ENCODE measurements around the gene RNF166. TPM values are rescaled to one million over a fixed set of nuclear protein-coding genes. Genes with fewer than 3 reads are reported as not detected.
A peak's percentile ranks its signal among the peaks of the same experiment; 100 is the strongest.

Gene RNF166
- total and polyA plus RNA-seq, 4 experiments from 2014 or later, result 90.5 to 137 (median 111) TPM

- H3K4me1 Mint-ChIP-seq, result peaks cover 23 to 67% (median 46%) of the 10 kb centered on the region in 4 donors
- H3K36me3 Mint-ChIP-seq, result peaks cover 3 to 14% of the 10 kb centered on the region in 2 donors
- peaks cover 68% of the 10 kb centered on the region for H3K4me1 ChIP-seq (ENCODE audit: insufficient read depth, low read length)
Measured at GRCh38 chr16:88685156-88686061, 20.8 kb downstream of the RNF166 start.

GRCh38 chr16:88684569-88685155 is 21.5 kb downstream of the RNF166 start:
- Mint-ChIP-seq H3K4me3 (peak overlapping the region; percentile 81 to 89 (median 84)), H3K27ac (peak overlapping the region; percentile 10 to 96 (median 79)), H3K9me3 (no peaks in the 10 kb centered on the region), H3K4me1 (peaks cover 25 to 60% (median 43%) of the 10 kb centered on the region in 4 donors), H3K36me3 (peaks cover 3 to 16% of the 10 kb centered on the region in 2 donors), H3K27me3 (no peaks in the 10 kb centered on the region)
- Histone ChIP-seq H3K27ac (ENCODE audit: low read depth, low read length) (peak overlapping the region; percentile 68), H3K4me1 (ENCODE audit: insufficient read depth, low read length) (peaks cover 60% of the 10 kb centered on the region), H3K27me3 (ENCODE audit: insufficient read depth, low read length) (no peaks in the 10 kb centered on the region), H3K36me3 (ENCODE audit: insufficient read depth, low read length) (peaks cover 11% of the 10 kb centered on the region), H3K4me3 (ENCODE audit: low read length in 2 of 2) (peak overlapping the region in 1 of 2 donors; percentile 82), H3K9me3 (ENCODE audit: control insufficient read depth in 1 of 2, low read length in 2 of 2) (no peaks in the 10 kb centered on the region)
- intact Hi-C loops (cut with micrococcal nuclease), result loop anchor here (5.0 kb wide), 2 partner anchors 47 to 98 kb away; partner anchors contain the start of gene IL17C
- no peak for DNase-seq
- ChIA-PET CTCF (ENCODE audit: partially characterized antibody) (interaction anchor here (0.8 to 3.3 kb wide), 9 partner anchors 8 to 115 kb away, joined by 3 to 21 read pairs (median 5); partner anchors contain the start of gene ZC3H18), POLR2A (ENCODE audit: partially characterized antibody) (interaction anchor here (1.0 to 10.2 kb wide), 8 partner anchors 13 to 114 kb away, joined by 3 to 249 read pairs (median 5); partner anchors contain the start of genes CTU2, MVD, RNF166 and ZC3H18)

More at GRCh38 chr16:88685156-88686061, 20.8 kb downstream of the RNF166 start:
- peak overlapping the region; percentile 81 to 89 (median 84) for H3K4me3 Mint-ChIP-seq
- H3K27ac Mint-ChIP-seq, result peak overlapping the region; percentile 60 to 96 (median 79)
- peak overlapping the region; percentile 68 for H3K27ac ChIP-seq (ENCODE audit: low read depth, low read length)
- intact Hi-C loops (cut with micrococcal nuclease), result loop anchor here (1.0 to 5.0 kb wide), 6 partner anchors 16 to 97 kb away; partner anchors contain the start of genes CTU2, CYBA, IL17C and MVD
- H3K9me3 Mint-ChIP-seq, result no peaks in the 10 kb centered on the region
- H3K4me3 ChIP-seq (ENCODE audit: low read length in 2 of 2), result peak overlapping the region; percentile 82 to 90
- H3K27me3 Mint-ChIP-seq, result no peaks in the 10 kb centered on the region
- no peaks in the 10 kb centered on the region for H3K27me3 ChIP-seq (ENCODE audit: insufficient read depth, low read length)
- peaks cover 7% of the 10 kb centered on the region for H3K36me3 ChIP-seq (ENCODE audit: insufficient read depth, low read length)
- peak; percentile 48 to 74 (median 49) for DNase-seq
- no peaks in the 10 kb centered on the region for H3K9me3 ChIP-seq (ENCODE audit: control insufficient read depth in 1 of 2, low read length in 2 of 2)
- POLR2A ChIA-PET (ENCODE audit: partially characterized antibody), result interaction anchor here (1.0 to 10.2 kb wide), 11 partner anchors 12 to 115 kb away, joined by 3 to 249 read pairs (median 5); partner anchors contain the start of genes CTU2, MVD, RNF166 and ZC3H18
- CTCF ChIA-PET (ENCODE audit: partially characterized antibody), result interaction anchor here (0.7 to 3.3 kb wide), 10 partner anchors 9 to 115 kb away, joined by 3 to 21 read pairs (median 5); partner anchors contain the start of gene ZC3H18

GRCh38 chr16:88681709-88682451 is 24.3 kb downstream of the RNF166 start:
- peak overlapping the region; percentile 88 to 98 (median 93) for H3K27ac Mint-ChIP-seq
- peak; percentile 53 to 78 (median 53) for DNase-seq
- H3K4me3 Mint-ChIP-seq, result peak overlapping the region; percentile 74 to 90 (median 80)
- H3K27me3 ChIP-seq (ENCODE audit: insufficient read depth, low read length), result no peaks in the 10 kb centered on the region
- peaks cover 3 to 22% of the 10 kb centered on the region in 2 donors for H3K36me3 Mint-ChIP-seq
- no peak overlapping the region for H3K4me3 ChIP-seq (ENCODE audit: low read length in 2 of 2)
- H3K27me3 Mint-ChIP-seq, result no peaks in the 10 kb centered on the region
- intact Hi-C loops (cut with micrococcal nuclease), result loop anchor here (1.0 kb wide), 1 partner anchor 19 kb away; no protein-coding TSS in a partner anchor
- H3K27ac ChIP-seq (ENCODE audit: low read depth, low read length), result peak overlapping the region; percentile 58
- H3K36me3 ChIP-seq (ENCODE audit: insufficient read depth, low read length), result peaks cover 33% of the 10 kb centered on the region
- POLR2A ChIA-PET (ENCODE audit: partially characterized antibody), result interaction anchor here (0.7 to 8.0 kb wide), 10 partner anchors 11 to 175 kb away, joined by 3 to 91 read pairs (median 6); partner anchors contain the start of genes CTU2, CYBA, GALNS and MVD
- H3K9me3 ChIP-seq (ENCODE audit: control insufficient read depth in 1 of 2, low read length in 2 of 2), result no peaks in the 10 kb centered on the region
- H3K9me3 Mint-ChIP-seq, result no peaks in the 10 kb centered on the region
- peaks cover 23 to 49% (median 37%) of the 10 kb centered on the region in 4 donors for H3K4me1 Mint-ChIP-seq
- peaks cover 49% of the 10 kb centered on the region for H3K4me1 ChIP-seq (ENCODE audit: insufficient read depth, low read length)
- CTCF ChIA-PET (ENCODE audit: partially characterized antibody), result interaction anchor here (1.1 to 2.2 kb wide), 3 partner anchors 12 to 22 kb away, joined by 4 to 10 read pairs (median 4); no protein-coding TSS in a partner anchor

- Mint-ChIP-seq H3K27ac (peak overlapping the region; percentile 88 to 98 (median 93)), H3K4me1 (peaks cover 23 to 49% (median 37%) of the 10 kb centered on the region in 4 donors), H3K4me3 (peak overlapping the region; percentile 74 to 90 (median 80)), H3K27me3 (no peaks in the 10 kb centered on the region), H3K36me3 (peaks cover 3 to 22% of the 10 kb centered on the region in 2 donors), H3K9me3 (no peaks in the 10 kb centered on the region)
- peak; percentile 43 to 74 (median 55) for DNase-seq
- Histone ChIP-seq H3K27me3 (ENCODE audit: insufficient read depth, low read length) (no peaks in the 10 kb centered on the region), H3K9me3 (ENCODE audit: control insufficient read depth in 1 of 2, low read length in 2 of 2) (no peaks in the 10 kb centered on the region), H3K27ac (ENCODE audit: low read depth, low read length) (peak overlapping the region; percentile 58), H3K4me3 (ENCODE audit: low read length in 2 of 2) (no peak overlapping the region), H3K4me1 (ENCODE audit: insufficient read depth, low read length) (peaks cover 46% of the 10 kb centered on the region), H3K36me3 (ENCODE audit: insufficient read depth, low read length) (peaks cover 37% of the 10 kb centered on the region)
- intact Hi-C loops (cut with micrococcal nuclease), result loop anchor here (1.0 kb wide), 1 partner anchor 20 kb away; no protein-coding TSS in a partner anchor
- ChIA-PET POLR2A (ENCODE audit: partially characterized antibody) (interaction anchor here (0.7 to 8.0 kb wide), 10 partner anchors 10 to 176 kb away, joined by 3 to 91 read pairs (median 6); partner anchors contain the start of genes CTU2, CYBA, GALNS and MVD), CTCF (ENCODE audit: partially characterized antibody) (interaction anchor here (0.8 to 2.2 kb wide), 6 partner anchors 8 to 23 kb away, joined by 3 to 10 read pairs (median 4); no protein-coding TSS in a partner anchor)
Measured at GRCh38 chr16:88681084-88681680, 25.0 kb downstream of the RNF166 start.

- Mint-ChIP-seq H3K36me3 (peaks cover 3 to 22% of the 10 kb centered on the region in 2 donors), H3K4me3 (peak overlapping the region in 7 of 8 donors; percentile 35 to 90 (median 74)), H3K27ac (peak overlapping the region in 6 of 7 donors; percentile 91 to 98 (median 94)), H3K9me3 (no peaks in the 10 kb centered on the region), H3K4me1 (peaks cover 23 to 49% (median 37%) of the 10 kb centered on the region in 4 donors), H3K27me3 (no peaks in the 10 kb centered on the region)
- peaks cover 37% of the 10 kb centered on the region for H3K36me3 ChIP-seq (ENCODE audit: insufficient read depth, low read length)
- H3K9me3 ChIP-seq (ENCODE audit: control insufficient read depth in 1 of 2, low read length in 2 of 2), result no peaks in the 10 kb centered on the region
- DNase-seq, result no peak
- ChIA-PET POLR2A (ENCODE audit: partially characterized antibody) (interaction anchor here (1.7 to 8.0 kb wide), 4 partner anchors 10 to 60 kb away, joined by 4 to 91 read pairs (median 14); partner anchors contain the start of genes CTU2, MVD and RNF166), CTCF (ENCODE audit: partially characterized antibody) (interaction anchor here (0.8 to 2.2 kb wide), 7 partner anchors 9 to 81 kb away, joined by 3 to 10 read pairs (median 3); no protein-coding TSS in a partner anchor)
- H3K27me3 ChIP-seq (ENCODE audit: insufficient read depth, low read length), result no peaks in the 10 kb centered on the region
- intact Hi-C loops (cut with micrococcal nuclease), result loop anchor here (1.0 kb wide), 1 partner anchor 21 kb away; no protein-coding TSS in a partner anchor
- peak overlapping the region; percentile 58 for H3K27ac ChIP-seq (ENCODE audit: low read depth, low read length)
- peaks cover 45% of the 10 kb centered on the region for H3K4me1 ChIP-seq (ENCODE audit: insufficient read depth, low read length)
- H3K4me3 ChIP-seq (ENCODE audit: low read length in 2 of 2), result no peak overlapping the region
Measured at GRCh38 chr16:88680554-88681083, 25.6 kb downstream of the RNF166 start.

Measured in CD4-positive, alpha-beta memory T cell (primary cell).